Fibroblast of skin of back (primary cell): ENCODE data around the gene NARS2.
"Not testable (repeated sequence)": the region's sequence is repeated elsewhere in the genome, so short reads cannot be mapped to it uniquely, and the experiment has no call there.

Source experiments
- DNase-seq: peaks from one replicate; pipeline ENCODE4 v3.0.0-alpha.2; 2013

NARS2 gene

GRCh38 chr11:78576549-78577097, 2.0 kb upstream of the NARS2 start:
- no peak for DNase-seq

GRCh38 chr11:78575478-78575877, 814 bp upstream of the NARS2 start:
- DNase-seq: no peak

GRCh38 chr11:78573681-78574080, 983 bp downstream of the NARS2 start:
- no peak for DNase-seq

- no peak for DNase-seq
These were observed 1.4 kb downstream of the NARS2 start for GRCh38 chr11:78573271-78573670.

GRCh38 chr11:78572394-78572793, 2.3 kb downstream of the NARS2 start:
- no peak for DNase-seq

- DNase-seq: no peak
These were observed 4.6 kb downstream of the NARS2 start for GRCh38 chr11:78570031-78570430.

GRCh38 chr11:78567209-78567608, 7.5 kb downstream of the NARS2 start:
- DNase-seq: peak; percentile 52

GRCh38 chr11:78564490-78565467, 9.9 kb downstream of the NARS2 start:
- DNase-seq: peak; percentile 65

- not testable (repeated sequence) for DNase-seq
These were observed 10.6 kb downstream of the NARS2 start for GRCh38 chr11:78564037-78564436.

GRCh38 chr11:78563090-78563489, 11.6 kb downstream of the NARS2 start:
- not testable (repeated sequence) for DNase-seq

GRCh38 chr11:78562398-78562797, 12.3 kb downstream of the NARS2 start:
- peak; percentile 85 for DNase-seq

GRCh38 chr11:78560826-78561484, 13.7 kb downstream of the NARS2 start:
- no peak for DNase-seq

GRCh38 chr11:78560153-78560552, 14.5 kb downstream of the NARS2 start:
- DNase-seq: no peak

- DNase-seq: no peak
These were observed 17.4 kb downstream of the NARS2 start for GRCh38 chr11:78557236-78557635.

GRCh38 chr11:78555592-78555991, 19.1 kb downstream of the NARS2 start:
- no peak for DNase-seq

- no peak for DNase-seq
These were observed 21.8 kb downstream of the NARS2 start for GRCh38 chr11:78552881-78553280.

GRCh38 chr11:78552139-78552538, 22.5 kb downstream of the NARS2 start:
- not testable (repeated sequence) for DNase-seq

GRCh38 chr11:78551066-78551465, 23.6 kb downstream of the NARS2 start:
- DNase-seq: no peak

- no peak for DNase-seq
These were observed 24.8 kb downstream of the NARS2 start for GRCh38 chr11:78549624-78550409.

GRCh38 chr11:78548911-78549590, 25.6 kb downstream of the NARS2 start:
- DNase-seq: no peak

GRCh38 chr11:78547931-78548705, 26.5 kb downstream of the NARS2 start:
- no peak for DNase-seq
